Subcutaneous abdominal adipose tissue (tissue), 5 donors: Measurements from ENCODE around the gene APOC3.
A peak's percentile ranks its signal among the peaks of the same experiment; 100 is the strongest.

Experiments used
- H3K27ac ChIP-seq: one replicate; pipeline ENCODE4 v1.7.0; 2013; ENCODE audit warnings: low read depth, mild to moderate bottlenecking, inconsistent platforms, low read length, moderate library complexity
- H3K27me3 ChIP-seq, 5 donors: one replicate each; pipeline ENCODE4 v1.7.0; 2013; ENCODE audit warnings: low read length in 5 of 5, inconsistent platforms in 1 of 5; ENCODE audit not compliant: control insufficient read depth in 5 of 5, insufficient read depth in 4 of 5
- H3K36me3 ChIP-seq, 5 donors: one replicate each; pipeline ENCODE4 v1.7.0; 2013; ENCODE audit warnings: low read length in 5 of 5; ENCODE audit not compliant: control insufficient read depth in 5 of 5, insufficient read depth in 5 of 5
- H3K4me1 ChIP-seq, 5 donors: one replicate each; pipeline ENCODE4 v1.7.0; 2013; ENCODE audit warnings: low read length in 5 of 5, mild to moderate bottlenecking in 3 of 5, moderate library complexity in 1 of 5; ENCODE audit not compliant: control insufficient read depth in 5 of 5, insufficient read depth in 5 of 5
- H3K4me3 ChIP-seq, 5 donors: one replicate each; pipeline ENCODE4 v1.7.0; 2013; ENCODE audit warnings: low read length in 5 of 5, low read depth in 1 of 5
- H3K9ac ChIP-seq, 5 donors: one replicate each; pipeline ENCODE4 v1.7.0; 2013; ENCODE audit warnings: low read length in 5 of 5, mild to moderate bottlenecking in 4 of 5, moderate library complexity in 3 of 5
- H3K9me3 ChIP-seq, 5 donors: one replicate each; pipeline ENCODE4 v1.7.0; 2013; ENCODE audit warnings: low read length in 5 of 5; ENCODE audit not compliant: control insufficient read depth in 5 of 5
- donor health status: healthy.
- donor health status: healthy.
- donor health status: healthy.
- donor health status: healthy.
- donor health status: healthy.

Gene APOC3

GRCh38 chr11:116835791-116836631 lies 6.3 kb downstream of the APOC3 start:
- Histone ChIP-seq H3K4me1 (peaks cover 2 to 25% (median 21%) of the 10 kb centered on the region in 5 donors), H3K4me3 (peak overlapping the region in 4 of 5 donors; percentile 55 to 62 (median 58)), H3K27me3 (no peaks in the 10 kb centered on the region), H3K9me3 (no peaks in the 10 kb centered on the region), H3K9ac (peak overlapping the region in 3 of 5 donors; percentile 26 to 53 (median 43)), H3K36me3 (no peaks in the 10 kb centered on the region), H3K27ac (peak overlapping the region; percentile 37)

- Histone ChIP-seq H3K36me3 (no peaks in the 10 kb centered on the region), H3K9ac (no peak overlapping the region), H3K4me3 (no peak overlapping the region), H3K4me1 (peaks cover 2 to 25% (median 21%) of the 10 kb centered on the region in 5 donors), H3K27me3 (no peaks in the 10 kb centered on the region), H3K9me3 (no peaks in the 10 kb centered on the region), H3K27ac (peak overlapping the region; percentile 37)
Measured at GRCh38 chr11:116836632-116836991, 6.9 kb downstream of the APOC3 start.

GRCh38 chr11:116837231-116838091 lies 7.8 kb downstream of the APOC3 start, which contains the start of gene APOA1:
APOA1 (minus strand) TSS chr11:116837622; CDS start chr11:116837387, 235 bp downstream.
- H3K27me3 ChIP-seq, result no peaks in the 10 kb centered on the region
- H3K9ac ChIP-seq, result no peak within 1 kb of the TSS
- H3K9me3 ChIP-seq, result no peaks in the 10 kb centered on the region
- H3K36me3 ChIP-seq, result no peaks in the 10 kb centered on the region
- no peak within 1 kb of the TSS for H3K4me3 ChIP-seq
- peaks cover 2 to 25% (median 21%) of the 10 kb centered on the region in 5 donors for H3K4me1 ChIP-seq
- peak within 1 kb of the TSS; percentile 37 for H3K27ac ChIP-seq

GRCh38 chr11:116838321-116839084 lies 8.8 kb downstream of the APOC3 start:
- no peaks in the 10 kb centered on the region for H3K9me3 ChIP-seq
- H3K4me1 ChIP-seq, result peaks cover 2 to 25% (median 21%) of the 10 kb centered on the region in 5 donors
- no peaks in the 10 kb centered on the region for H3K27me3 ChIP-seq
- no peak overlapping the region for H3K27ac ChIP-seq
- H3K4me3 ChIP-seq, result no peak overlapping the region
- no peak overlapping the region for H3K9ac ChIP-seq
- peaks cover 0 to 7% (median 6%) of the 10 kb centered on the region in 5 donors for H3K36me3 ChIP-seq

GRCh38 chr11:116840224-116840745 lies 10.6 kb downstream of the APOC3 start:
- H3K9me3 ChIP-seq, result no peaks in the 10 kb centered on the region
- H3K4me3 ChIP-seq, result no peak overlapping the region
- no peak overlapping the region for H3K27ac ChIP-seq
- no peaks in the 10 kb centered on the region for H3K27me3 ChIP-seq
- peaks cover 0 to 21% (median 14%) of the 10 kb centered on the region in 5 donors for H3K4me1 ChIP-seq
- H3K9ac ChIP-seq, result no peak overlapping the region
- peaks cover 0 to 20% (median 16%) of the 10 kb centered on the region in 5 donors for H3K36me3 ChIP-seq

GRCh38 chr11:116840746-116841296 lies 11.1 kb downstream of the APOC3 start:
- H3K4me3 ChIP-seq, result no peak overlapping the region
- peaks cover 0 to 15% (median 8%) of the 10 kb centered on the region in 5 donors for H3K4me1 ChIP-seq
- H3K9me3 ChIP-seq, result no peaks in the 10 kb centered on the region
- H3K27me3 ChIP-seq, result no peaks in the 10 kb centered on the region
- H3K36me3 ChIP-seq, result peaks cover 0 to 26% (median 21%) of the 10 kb centered on the region in 5 donors
- no peak overlapping the region for H3K27ac ChIP-seq
- H3K9ac ChIP-seq, result no peak overlapping the region

GRCh38 chr11:116842117-116842516 lies 12.4 kb downstream of the APOC3 start:
- Histone ChIP-seq H3K9me3 (no peaks in the 10 kb centered on the region), H3K36me3 (peaks cover 0 to 39% (median 34%) of the 10 kb centered on the region in 5 donors), H3K4me3 (no peak overlapping the region), H3K27ac (no peak overlapping the region), H3K9ac (no peak overlapping the region), H3K4me1 (peaks cover 0 to 10% (median 0%) of the 10 kb centered on the region in 5 donors), H3K27me3 (no peaks in the 10 kb centered on the region)

GRCh38 chr11:116842909-116843308 lies 13.2 kb downstream of the APOC3 start:
- H3K4me1 ChIP-seq, result peaks cover 0 to 10% (median 0%) of the 10 kb centered on the region in 5 donors
- peaks cover 0 to 47% (median 42%) of the 10 kb centered on the region in 5 donors for H3K36me3 ChIP-seq
- no peaks in the 10 kb centered on the region for H3K27me3 ChIP-seq
- no peak overlapping the region for H3K9ac ChIP-seq
- no peak overlapping the region for H3K4me3 ChIP-seq
- H3K9me3 ChIP-seq, result no peaks in the 10 kb centered on the region
- no peak overlapping the region for H3K27ac ChIP-seq

GRCh38 chr11:116843661-116844060 lies 14.0 kb downstream of the APOC3 start:
- Histone ChIP-seq H3K36me3 (peaks cover 0 to 51% (median 46%) of the 10 kb centered on the region in 5 donors), H3K27ac (no peak overlapping the region), H3K4me1 (peaks cover 0 to 10% (median 0%) of the 10 kb centered on the region in 5 donors), H3K4me3 (no peak overlapping the region), H3K27me3 (no peaks in the 10 kb centered on the region), H3K9ac (no peak overlapping the region), H3K9me3 (no peaks in the 10 kb centered on the region)
